GM10847 (cell line): Measurements from ENCODE around the gene PLEKHH3.

Source experiments
- POLR2A ChIP-seq: IDR thresholded peaks from 2 replicates; pipeline ENCODE4 v1.6.1; 2011; ENCODE audit not compliant: insufficient read length; ENCODE audit errors: extremely low read depth

Gene PLEKHH3

DNA sequence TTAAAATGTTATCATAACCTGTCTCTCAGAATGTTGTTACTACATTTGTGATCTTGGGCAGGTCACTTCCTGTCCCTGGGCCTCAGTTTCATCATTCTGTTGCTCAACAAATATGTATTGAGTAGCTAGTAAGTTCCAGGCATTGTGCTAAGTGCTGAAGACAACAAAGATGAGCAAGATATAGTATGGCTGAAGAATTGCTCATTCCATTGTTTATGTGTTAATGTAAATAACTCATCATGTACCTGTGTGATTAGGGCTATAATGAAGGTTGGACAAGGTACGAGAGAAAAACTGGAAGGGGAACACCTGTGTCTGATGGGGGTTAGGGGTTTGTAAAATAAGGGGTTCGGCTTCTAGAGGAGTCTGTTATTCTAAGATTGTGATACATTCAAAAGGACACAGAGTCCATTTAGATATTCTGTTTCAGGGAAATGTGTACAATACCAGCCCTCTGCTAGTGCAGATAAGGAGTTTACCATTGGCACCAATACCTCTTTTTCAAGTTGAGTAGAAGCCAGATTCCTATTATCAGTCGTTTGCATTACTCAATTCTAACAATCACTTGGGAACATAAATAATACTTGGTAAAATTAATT lies 47.3 kb downstream of the PLEKHH3 start:
- no peak for TF ChIP-seq POLR2A

GRCh38 chr17:42623732-42624596 lies 52.8 kb downstream of the PLEKHH3 start:
- TF ChIP-seq POLR2A = no peak

- TF ChIP-seq POLR2A = no peak
Measured at GRCh38 chr17:42623271-42623670, 53.5 kb downstream of the PLEKHH3 start.

- no peak for TF ChIP-seq POLR2A
Measured at GRCh38 chr17:42618442-42619150, 58.2 kb downstream of the PLEKHH3 start.

- TF ChIP-seq POLR2A = peak; percentile 27
Measured at GRCh38 chr17:42617956-42618431, 58.8 kb downstream of the PLEKHH3 start.
